Tibial artery (tissue), 4 donors: ENCODE results near the gene BNC2.

Experiments
- DNase-seq, 2 donors: peaks; one replicate each; pipeline ENCODE4 v3.0.0-alpha.2; 2019
- H3K27ac ChIP-seq, 2 donors: fragments of 200-600 bp; sonication (generic) in 1 of 2; 1 replicate in 1 of 2; 2 replicates in 1 of 2; pipeline ENCODE4 v1.5.1; 2018 to 2019; ENCODE audit warnings: mild to moderate bottlenecking in 1 of 2
- H3K27me3 ChIP-seq, 2 donors: fragments of 200-600 bp; sonication (generic) in 1 of 2; one replicate each; pipeline versions ENCODE4 v1.5.1 to v1.6.0; 2016 to 2019
- H3K36me3 ChIP-seq, 3 donors: fragments of 200-600 bp; sonication (generic) in 2 of 3; one replicate each; pipeline ENCODE4 v1.5.1; 2016 to 2019; ENCODE audit warnings: mild to moderate bottlenecking in 2 of 3
- H3K4me1 ChIP-seq, 4 donors: fragments of 200-600 bp; sonication (generic) in 2 of 4; 1 replicate in 3 of 4; 2 replicates in 1 of 4; pipeline ENCODE4 v1.5.1; 2016 to 2019
- H3K4me3 ChIP-seq, 2 donors: fragments of 200-600 bp; sonication (generic) in 1 of 2; 1 replicate in 1 of 2; 2 replicates in 1 of 2; pipeline ENCODE4 v1.5.1; 2018 to 2019; ENCODE audit warnings: mild to moderate bottlenecking in 2 of 2
- H3K9me3 ChIP-seq, 3 donors: fragments of 200-600 bp; sonication (generic) in 1 of 3; one replicate each; pipeline ENCODE4 v1.5.1; 2016 to 2019
- CTCF ChIP-seq, 2 experiments: fragments of 200-600 bp in 1 of 2; fragments of 450-650 bp in 1 of 2; IDR thresholded peaks; one replicate each; pipeline ENCODE4 v1.5.1; 2017 to 2019; ENCODE audit warnings: antibody characterized with exemption in 2 of 2, mild to moderate bottlenecking in 1 of 2, moderate library complexity in 1 of 2
- intact Hi-C: fragments of 100-400 bp; cut with DNase I; formaldehyde crosslinking; loops from one replicate; pipeline ENCODE4 v1.15.0; 2023; ENCODE audit warnings: low total_unique reads

BNC2 gene

GRCh38 chr9:16654596-16655126 lies 215.8 kb downstream of the BNC2 start:
- no peak overlapping the region for H3K27ac ChIP-seq

GRCh38 chr9:16653491-16654399 lies 216.7 kb downstream of the BNC2 start:
- H3K27ac ChIP-seq: no peak overlapping the region
- peaks cover 0 to 7% (median 0%) of the 10 kb centered on the region in 4 donors for H3K4me1 ChIP-seq
- H3K9me3 ChIP-seq: no peaks in the 10 kb centered on the region
- no peaks in the 10 kb centered on the region for H3K27me3 ChIP-seq
- TF ChIP-seq CTCF (IDR thresholded peaks at IDR 0.05): no peak
- no peaks in the 10 kb centered on the region for H3K36me3 ChIP-seq
- intact Hi-C loops: no loop called here
- peak overlapping the region; percentile 9 to 13 for H3K4me3 ChIP-seq
- no peak for DNase-seq

More at GRCh38 chr9:16654596-16655126, 215.8 kb downstream of the BNC2 start:
- no peak overlapping the region for H3K4me3 ChIP-seq
- intact Hi-C loops: no loop called here
- DNase-seq: no peak
- no peaks in the 10 kb centered on the region for H3K9me3 ChIP-seq
- H3K4me1 ChIP-seq: peaks cover 0 to 7% (median 0%) of the 10 kb centered on the region in 4 donors
- H3K27me3 ChIP-seq: no peaks in the 10 kb centered on the region
- no peaks in the 10 kb centered on the region for H3K36me3 ChIP-seq
- TF ChIP-seq CTCF (IDR thresholded peaks at IDR 0.05): no peak

- no peak for TF ChIP-seq CTCF (IDR thresholded peaks at IDR 0.05)
Measured at GRCh38 chr9:16652582-16652981, 217.9 kb downstream of the BNC2 start.

GRCh38 chr9:16651446-16651964 lies 219.0 kb downstream of the BNC2 start:
- intact Hi-C loops: no loop called here
- Histone ChIP-seq H3K27me3 (no peaks in the 10 kb centered on the region), H3K4me1 (no peaks in the 10 kb centered on the region), H3K9me3 (no peaks in the 10 kb centered on the region), H3K27ac (no peak overlapping the region), H3K36me3 (no peaks in the 10 kb centered on the region), H3K4me3 (no peak overlapping the region)
- no peak for TF ChIP-seq CTCF (IDR thresholded peaks at IDR 0.05)
- no peak for DNase-seq

More at GRCh38 chr9:16652582-16652981, 217.9 kb downstream of the BNC2 start:
- H3K27me3 ChIP-seq: no peaks in the 10 kb centered on the region
- H3K9me3 ChIP-seq: no peaks in the 10 kb centered on the region
- H3K27ac ChIP-seq: no peak overlapping the region
- no peak overlapping the region for H3K4me3 ChIP-seq
- H3K36me3 ChIP-seq: no peaks in the 10 kb centered on the region
- intact Hi-C loops: no loop called here
- H3K4me1 ChIP-seq: peaks cover 0 to 7% (median 0%) of the 10 kb centered on the region in 4 donors
- no peak for DNase-seq

- no peaks in the 10 kb centered on the region for H3K4me1 ChIP-seq
- no peak for DNase-seq
- TF ChIP-seq CTCF (IDR thresholded peaks at IDR 0.05): no peak
- no peak overlapping the region for H3K27ac ChIP-seq
- H3K4me3 ChIP-seq: no peak overlapping the region
- H3K9me3 ChIP-seq: no peaks in the 10 kb centered on the region
- no peaks in the 10 kb centered on the region for H3K36me3 ChIP-seq
- intact Hi-C loops: no loop called here
- H3K27me3 ChIP-seq: no peaks in the 10 kb centered on the region
Measured at GRCh38 chr9:16645970-16646369, 224.5 kb downstream of the BNC2 start.
